Ammon's horn (tissue), 1 donor: ENCODE data around the gene BDH1.

Experiments
- DNase-seq: peaks from one replicate; pipeline ENCODE4 v3.0.0-alpha.2; 2016; ENCODE audit warnings: low spot score

Gene BDH1

GRCh38 chr3:197460002-197460401, 95.8 kb downstream of the BDH1 start:
- DNase-seq: no peak
